H9 (cell line): ENCODE measurements around the gene HOGA1. TPM values are rescaled to one million over a fixed set of nuclear protein-coding genes. Genes with fewer than 3 reads are reported as not detected.

Source experiments
- DNase-seq: peaks from one replicate; pipeline ENCODE4 v3.0.0-alpha.2; 2017
- H2AFZ ChIP-seq: one replicate; pipeline ENCODE4 v1.6.1; 2013; ENCODE audit warnings: mild to moderate bottlenecking, low read length, control low read depth, moderate library complexity
- H2AK5ac ChIP-seq: 2 replicates; pipeline ENCODE4 v1.6.1; 2013; ENCODE audit warnings: low read length, control low read depth, mixed read lengths; ENCODE audit not compliant: insufficient read length
- H2BK120ac ChIP-seq: one replicate; pipeline ENCODE4 v1.6.1; 2013; ENCODE audit warnings: low read depth, mild to moderate bottlenecking, low read length, control low read depth, inconsistent platforms; ENCODE audit not compliant: poor library complexity, severe bottlenecking
- H2BK12ac ChIP-seq: 2 replicates; pipeline ENCODE4 v1.6.1; 2013; ENCODE audit warnings: low read length, control low read depth, mixed read lengths, low read depth; ENCODE audit not compliant: insufficient read length
- H2BK15ac ChIP-seq: 2 replicates; pipeline ENCODE4 v1.6.1; 2013; ENCODE audit warnings: low read depth, low read length, control low read depth
- H2BK20ac ChIP-seq: one replicate; pipeline ENCODE4 v1.6.1; 2013; ENCODE audit warnings: low read depth, mild to moderate bottlenecking, low read length, control low read depth, inconsistent platforms; ENCODE audit not compliant: poor library complexity, severe bottlenecking
- H2BK5ac ChIP-seq: 2 replicates; pipeline ENCODE4 v1.6.1; 2013; ENCODE audit warnings: low read length, control low read depth, mixed read lengths; ENCODE audit not compliant: insufficient read length
- H3K14ac ChIP-seq: 2 replicates; pipeline ENCODE4 v1.6.1; 2013; ENCODE audit warnings: low read length, control low read depth; ENCODE audit not compliant: insufficient read depth
- H3K18ac ChIP-seq: 2 replicates; pipeline ENCODE4 v1.6.1; 2013; ENCODE audit warnings: low read depth, mild to moderate bottlenecking, mixed read lengths, low read length, control low read depth; ENCODE audit not compliant: insufficient read length
- H3K23ac ChIP-seq: 2 replicates; pipeline ENCODE4 v1.6.1; 2013; ENCODE audit warnings: low read length, control low read depth, mixed read lengths, low read depth; ENCODE audit not compliant: insufficient read length
- H3K23me2 ChIP-seq: 2 replicates; pipeline ENCODE4 v1.6.1; 2013; ENCODE audit warnings: low read depth, mild to moderate bottlenecking, mixed read lengths, low read length, control low read depth; ENCODE audit not compliant: insufficient read length, poor library complexity, severe bottlenecking
- H3K27ac ChIP-seq: 2 replicates; pipeline ENCODE4 v1.5.1; 2013; ENCODE audit warnings: low read length, control low read depth, mixed read lengths, low read depth; ENCODE audit not compliant: insufficient read length
- H3K27me3 ChIP-seq: 2 replicates; pipeline ENCODE4 v1.6.1; 2013; ENCODE audit warnings: low read length, control low read depth, inconsistent platforms; ENCODE audit not compliant: insufficient read depth
- H3K4ac ChIP-seq: 2 replicates; pipeline ENCODE4 v1.6.1; 2013; ENCODE audit warnings: low read depth, mild to moderate bottlenecking, control low read depth, inconsistent platforms, low read length, moderate library complexity
- H3K4me1 ChIP-seq: 2 replicates; pipeline ENCODE4 v1.6.1; 2013; ENCODE audit warnings: low read length, control low read depth, inconsistent platforms; ENCODE audit not compliant: insufficient read depth
- H3K4me2 ChIP-seq: 2 replicates; pipeline ENCODE4 v1.6.1; 2013; ENCODE audit warnings: low read length, control low read depth, mixed read lengths; ENCODE audit not compliant: insufficient read length, insufficient read depth
- H3K56ac ChIP-seq: 2 replicates; pipeline ENCODE4 v1.6.1; 2013; ENCODE audit warnings: low read depth, mild to moderate bottlenecking, mixed read lengths, low read length, control low read depth; ENCODE audit not compliant: insufficient read length
- H3K79me1 ChIP-seq: 2 replicates; pipeline ENCODE4 v1.6.1; 2013; ENCODE audit warnings: low read depth, mild to moderate bottlenecking, moderate library complexity, low read length, control low read depth, inconsistent platforms; ENCODE audit not compliant: insufficient read depth, poor library complexity, severe bottlenecking
- H3K79me2 ChIP-seq: 2 replicates; pipeline ENCODE4 v1.6.1; 2013; ENCODE audit warnings: low read length, control low read depth, inconsistent platforms; ENCODE audit not compliant: insufficient read depth
- H3K9ac ChIP-seq: 2 replicates; pipeline ENCODE4 v1.6.1; 2013; ENCODE audit warnings: low read length, control low read depth, mixed read lengths; ENCODE audit not compliant: insufficient read length; ENCODE audit errors: extremely low read depth
- H3K9me3 ChIP-seq: one replicate; pipeline ENCODE4 v1.6.1; 2013; ENCODE audit warnings: low read depth, low read length, inconsistent platforms; ENCODE audit not compliant: control insufficient read depth
- H3T11ph ChIP-seq: one replicate; pipeline ENCODE4 v1.6.1; 2013; ENCODE audit warnings: mild to moderate bottlenecking, low read length, control low read depth, inconsistent platforms
- H4K20me1 ChIP-seq: one replicate; pipeline ENCODE4 v1.6.1; 2013; ENCODE audit not compliant: control insufficient read depth, insufficient read length, insufficient read depth
- H4K5ac ChIP-seq: 2 replicates; pipeline ENCODE4 v1.6.1; 2013; ENCODE audit warnings: low read depth, mild to moderate bottlenecking, mixed read lengths, low read length, control low read depth; ENCODE audit not compliant: insufficient read length
- H4K8ac ChIP-seq: replicated peaks from 2 replicates; pipeline ENCODE4 v1.6.1; 2013; ENCODE audit warnings: low read length, control low read depth, mixed read lengths, low read depth; ENCODE audit not compliant: insufficient read length
- H4K91ac ChIP-seq: 2 replicates; pipeline ENCODE4 v1.6.1; 2013; ENCODE audit warnings: low read depth, mild to moderate bottlenecking, moderate library complexity, mixed read lengths, low read length, control low read depth; ENCODE audit not compliant: insufficient read length
- H3K27ac Mint-ChIP-seq, 3 experiments: 2 replicates in 2 of 3; 3 replicates in 1 of 3; pipeline ENCODE4 v1.8.0; 2020 to 2021; ENCODE audit warnings: mixed read lengths in 3 of 3, mild to moderate bottlenecking in 1 of 3, moderate library complexity in 1 of 3
- H3K27me3 Mint-ChIP-seq: 2 replicates; pipeline ENCODE4 v1.8.0; 2021; ENCODE audit warnings: low read depth, mild to moderate bottlenecking, moderate library complexity, mixed read lengths
- H3K36me3 Mint-ChIP-seq, 3 experiments: 2 replicates in 2 of 3; 3 replicates in 1 of 3; pipeline ENCODE4 v1.8.0; 2020 to 2021; ENCODE audit warnings: low read depth in 3 of 3, mixed read lengths in 3 of 3; ENCODE audit not compliant: insufficient read depth in 1 of 3
- H3K4me1 Mint-ChIP-seq, 2 experiments: 2 replicates each; pipeline ENCODE4 v1.8.0; 2020; ENCODE audit warnings: mixed read lengths in 2 of 2
- H3K4me3 Mint-ChIP-seq, 2 experiments: 2 replicates in 1 of 2; 3 replicates in 1 of 2; pipeline ENCODE4 v1.8.0; 2020 to 2021; ENCODE audit warnings: mild to moderate bottlenecking in 2 of 2, mixed read lengths in 2 of 2, moderate library complexity in 1 of 2
- H3K9me3 Mint-ChIP-seq, 2 experiments: 2 replicates in 1 of 2; 3 replicates in 1 of 2; pipeline ENCODE4 v1.8.0; 2020; ENCODE audit warnings: mild to moderate bottlenecking in 2 of 2, mixed read lengths in 2 of 2, moderate library complexity in 1 of 2
- CTCF ChIP-seq: fragments of 200-600 bp; sonication (generic); conservative IDR thresholded peaks from 3 replicates; pipeline ENCODE4 v1.8.0; 2021; ENCODE audit warnings: antibody characterized with exemption, mild to moderate bottlenecking
- WGBS: extraction: QIAGEN DNeasy Blood & Tissue Kit; methylation state at CpG from one replicate; pipeline ENCODE4 v1.1.7; 2013; ENCODE audit warnings: missing lambda C conversion rate, low lambda C conversion rate, mixed read lengths; ENCODE audit not compliant: insufficient read length; ENCODE audit errors: extremely low coverage; 5-methylcytosine and 5-hydroxymethylcytosine counted together
- total RNA-seq: library from RNA; stranded (reverse); gene quantifications from 2 replicates; pipeline ENCODE4 v1.2.1, GENCODE V29; 2021

The HOGA1 gene
- total RNA-seq, 1 experiment from 2014 or later = 0.79 TPM

GRCh38 chr10:97551271-97551670 lies 32.9 kb upstream of the HOGA1 start:
- Histone ChIP-seq H3K9me3 (no peaks in the 10 kb centered on the region), H2BK15ac (no peak overlapping the region), H4K8ac (no peak overlapping the region), H2AFZ (no peak overlapping the region), H3K27me3 (no peaks in the 10 kb centered on the region), H2AK5ac (no peak overlapping the region), H3K23me2 (no peaks in the 10 kb centered on the region), H3T11ph (no peak overlapping the region), H3K27ac (no peak overlapping the region), H2BK5ac (no peak overlapping the region), H3K56ac (no peak overlapping the region), H3K23ac (no peak overlapping the region), H3K4ac (no peak overlapping the region), H4K5ac (no peak overlapping the region), H4K20me1 (no peaks in the 10 kb centered on the region), H4K91ac (no peak overlapping the region), H3K4me2 (no peak overlapping the region), H2BK12ac (no peak overlapping the region), H2BK20ac (no peak overlapping the region), H3K18ac (no peak overlapping the region), H3K14ac (no peak overlapping the region), H3K4me1 (peaks cover 6% of the 10 kb centered on the region; the same call in 1 of the 2 replicates), H3K9ac (no peak overlapping the region), H3K79me2 (no peaks in the 10 kb centered on the region; the same call in 1 of the 2 replicates), H2BK120ac (no peak overlapping the region), H3K79me1 (no peaks in the 10 kb centered on the region)
- no peak for TF ChIP-seq CTCF
- Mint-ChIP-seq H3K27ac (peak overlapping the region; percentile 39 to 70 (median 60); a peak in 3 of 7 replicates), H3K36me3 (peaks cover 6 to 8% (median 7%) of the 10 kb centered on the region in 3 experiments; a peak in 5 of 7 replicates), H3K27me3 (no peaks in the 10 kb centered on the region), H3K9me3 (peaks cover 0 to 6% of the 10 kb centered on the region in 2 experiments; a peak in 3 of 5 replicates), H3K4me1 (peaks cover 31 to 43% of the 10 kb centered on the region in 2 experiments), H3K4me3 (no peak overlapping the region)
- no CpG with 5 or more reads among the region's 6 CpGs for WGBS
- no peak for DNase-seq
